Measurements from ENCODE around the gene COL9A1.

GRCh38 chr6:70282312-70282918 is 20.5 kb downstream of the COL9A1 start:
- TF ChIP-seq CTCF (conservative IDR thresholded peaks at IDR 0.05 in 1 of 2, IDR thresholded peaks at IDR 0.05 in 1 of 2; ENCODE audit: extremely low read depth in 1 of 2, insufficient read depth in 1 of 2, low read depth in 1 of 2, low read length in 2 of 2) (no peak), EZH2 (IDR thresholded peaks at IDR 0.05; ENCODE audit: borderline replicate concordance, low read length) (no peak)

Data from mammary epithelial cell (primary cell).